ENCODE measurements around the gene SAA4. TPM values are rescaled to one million over a fixed set of nuclear protein-coding genes. Genes with fewer than 3 reads are reported as not detected.
"Not testable (repeated sequence)": the region's sequence is repeated elsewhere in the genome, so short reads cannot be mapped to it uniquely, and the experiment has no call there.

The SAA4 gene
- polyA plus RNA-seq, 3 donors = not detected

- no peak for DNase-seq (ENCODE audit: low read depth in 3 of 3, low spot score in 2 of 3)
Observed at GRCh38 chr11:18191376-18191775, 45.2 kb downstream of the SAA4 start.

DNA sequence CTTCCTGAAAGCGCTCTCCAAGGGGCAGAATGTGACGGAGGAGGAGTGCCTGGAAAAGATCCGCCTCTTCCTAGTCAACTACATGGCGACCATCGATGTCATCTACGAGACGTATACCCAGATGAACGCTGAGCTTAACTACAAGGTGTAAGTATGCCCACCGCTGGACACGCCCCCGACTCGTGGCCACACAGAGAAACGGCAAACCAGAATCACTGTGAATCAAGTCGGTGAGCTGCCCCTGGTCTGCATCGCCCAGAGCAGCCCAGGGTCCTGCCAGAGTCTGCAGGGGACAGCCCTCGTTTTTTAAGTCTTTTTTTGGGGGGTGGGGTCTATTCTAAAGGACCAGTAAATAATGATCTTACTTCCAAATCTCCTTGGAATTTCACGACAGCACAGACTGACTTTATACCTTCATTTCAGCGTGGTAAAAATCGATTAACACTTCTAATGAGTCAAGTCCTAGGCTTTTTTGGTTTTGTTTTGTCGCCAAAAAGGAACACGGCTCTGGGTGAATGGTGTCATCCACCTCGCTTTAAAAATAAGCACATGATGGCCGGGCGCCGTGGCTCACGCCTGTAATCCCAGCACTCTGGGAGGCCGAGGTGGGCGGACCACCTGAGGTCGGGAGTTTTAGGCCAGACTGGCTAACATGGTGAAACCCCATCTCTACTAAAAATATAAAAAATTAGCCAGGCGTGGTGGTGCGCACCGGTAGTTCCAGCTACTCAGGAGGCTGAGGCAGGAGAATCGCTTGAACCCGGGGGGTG lies 46.9 kb downstream of the SAA4 start:
- DNase-seq (ENCODE audit: low read depth in 3 of 3, low spot score in 2 of 3) = not testable (repeated sequence)

GRCh38 chr11:18188796-18189195 lies 47.8 kb downstream of the SAA4 start:
- DNase-seq (ENCODE audit: low read depth in 3 of 3, low spot score in 2 of 3) = no peak

Other genes with a start within 250 kb of the SAA4 start
- 10 to 100 TPM; 18.0 to 22.1 (median 18.8) TPM for gene SERGEF, start 223.8 kb downstream of the SAA4 start, polyA plus RNA-seq (ENCODE audit: insufficient read length in 3 of 3)
- under 1 TPM; 0.39 to 0.48 (median 0.47) TPM for gene TPH1, start 190.5 kb downstream of the SAA4 start, polyA plus RNA-seq (ENCODE audit: insufficient read length in 3 of 3)
- 10 to 100 TPM; 25.0 to 27.8 (median 26.6) TPM for gene SAAL1, start 130.7 kb downstream of the SAA4 start, polyA plus RNA-seq (ENCODE audit: insufficient read length in 3 of 3)
- not detected for gene MRGPRX3, start 104.2 kb downstream of the SAA4 start, polyA plus RNA-seq (ENCODE audit: insufficient read length in 3 of 3)
- gene MRGPRX4, start 64.0 kb downstream of the SAA4 start, polyA plus RNA-seq (ENCODE audit: insufficient read length in 3 of 3) = not detected
- gene SAA2, start 11.9 kb upstream of the SAA4 start, polyA plus RNA-seq (ENCODE audit: insufficient read length in 3 of 3) = under 1 TPM in 1 of 3 donors, not detected in 2; 0.15 TPM
- gene SAA1, start 29.5 kb upstream of the SAA4 start, polyA plus RNA-seq (ENCODE audit: insufficient read length in 3 of 3) = not detected
- 10 to 100 TPM; 22.9 to 23.2 (median 23.1) TPM for gene HPS5, start 85.3 kb upstream of the SAA4 start, polyA plus RNA-seq (ENCODE audit: insufficient read length in 3 of 3)
- 10 to 100 TPM; 55.2 to 57.7 (median 55.3) TPM for gene GTF2H1, start 85.8 kb upstream of the SAA4 start, polyA plus RNA-seq (ENCODE audit: insufficient read length in 3 of 3)
- gene LDHA, start 157.8 kb upstream of the SAA4 start, polyA plus RNA-seq (ENCODE audit: insufficient read length in 3 of 3) = 100 to 1,000 TPM; 273 to 313 (median 277) TPM
- gene LDHC, start 175.5 kb upstream of the SAA4 start, polyA plus RNA-seq (ENCODE audit: insufficient read length in 3 of 3) = 1 to 10 TPM in 1 of 3 donors, under 1 TPM in 1, not detected in 1; 0.21 to 1.5 TPM
- 1 to 10 TPM in 1 of 3 donors, under 1 TPM in 2; 0.44 to 1.2 (median 0.65) TPM for gene LDHAL6A, start 219.1 kb upstream of the SAA4 start, polyA plus RNA-seq (ENCODE audit: insufficient read length in 3 of 3)